ENCODE measurements around the gene SMPDL3B. TPM values are rescaled to one million over a fixed set of nuclear protein-coding genes. Genes with fewer than 3 reads are reported as not detected.

Gene SMPDL3B, protein sequence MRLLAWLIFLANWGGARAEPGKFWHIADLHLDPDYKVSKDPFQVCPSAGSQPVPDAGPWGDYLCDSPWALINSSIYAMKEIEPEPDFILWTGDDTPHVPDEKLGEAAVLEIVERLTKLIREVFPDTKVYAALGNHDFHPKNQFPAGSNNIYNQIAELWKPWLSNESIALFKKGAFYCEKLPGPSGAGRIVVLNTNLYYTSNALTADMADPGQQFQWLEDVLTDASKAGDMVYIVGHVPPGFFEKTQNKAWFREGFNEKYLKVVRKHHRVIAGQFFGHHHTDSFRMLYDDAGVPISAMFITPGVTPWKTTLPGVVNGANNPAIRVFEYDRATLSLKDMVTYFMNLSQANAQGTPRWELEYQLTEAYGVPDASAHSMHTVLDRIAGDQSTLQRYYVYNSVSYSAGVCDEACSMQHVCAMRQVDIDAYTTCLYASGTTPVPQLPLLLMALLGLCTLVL
- total RNA-seq = not detected in 2 replicates

GRCh38 chr1:27934818-27935549 is at the start of gene SMPDL3B:
SMPDL3B (plus strand) TSS chr1:27935000; CDS start chr1:27935184, 184 bp downstream.

DNA sequence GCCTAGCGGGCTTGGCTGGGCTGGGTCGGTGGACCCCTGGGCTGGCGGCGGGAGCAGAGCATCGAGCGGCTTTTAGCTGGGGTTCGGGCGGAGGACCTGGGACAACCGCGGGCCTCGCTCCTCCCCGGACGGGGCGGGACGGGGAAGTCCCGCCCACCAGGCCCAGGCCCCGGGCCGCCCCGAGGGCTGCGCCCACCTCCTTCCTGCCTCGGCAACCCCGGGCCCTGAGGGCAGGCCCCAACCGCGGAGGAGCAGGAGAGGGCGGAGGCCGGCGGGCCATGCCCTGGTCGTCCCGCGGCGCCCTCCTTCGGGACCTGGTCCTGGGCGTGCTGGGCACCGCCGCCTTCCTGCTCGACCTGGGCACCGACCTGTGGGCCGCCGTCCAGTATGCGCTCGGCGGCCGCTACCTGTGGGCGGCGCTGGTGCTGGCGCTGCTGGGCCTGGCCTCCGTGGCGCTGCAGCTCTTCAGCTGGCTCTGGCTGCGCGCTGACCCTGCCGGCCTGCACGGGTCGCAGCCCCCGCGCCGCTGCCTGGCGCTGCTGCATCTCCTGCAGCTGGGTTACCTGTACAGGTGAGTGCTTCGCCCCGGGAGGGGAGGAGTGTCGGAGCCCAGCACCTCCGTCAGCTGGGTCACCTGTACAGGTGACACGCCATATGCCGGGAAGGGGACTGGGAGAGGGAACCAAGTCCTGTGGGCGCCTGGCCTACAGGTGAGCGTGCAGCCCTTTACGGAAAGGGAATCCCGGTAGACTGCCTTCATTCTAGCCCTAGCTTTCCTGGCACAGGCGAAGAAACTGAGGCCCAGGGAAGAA is 25.2 kb downstream of the SMPDL3B start, which contains the start of gene XKR8:
XKR8 (plus strand) TSS at position 182 of the 812 bp plus-strand sequence; CDS start at position 279, 97 bp downstream.

Other genes starting within 250 kb of the SMPDL3B start
- 12.7 and 12.9 TPM in 2 replicates for gene FAM76A, start 209.0 kb upstream of the SMPDL3B start, total RNA-seq
- gene STX12, start 161.8 kb upstream of the SMPDL3B start, total RNA-seq = 46.1 and 54.0 TPM in 2 replicates
- gene PPP1R8, start 104.2 kb upstream of the SMPDL3B start, total RNA-seq = 29.4 and 34.2 TPM in 2 replicates
- 10.3 and 13.9 TPM in 2 replicates for gene THEMIS2, start 62.5 kb upstream of the SMPDL3B start, total RNA-seq
- gene RPA2, start 20.4 kb upstream of the SMPDL3B start, total RNA-seq = 29.4 and 46.1 TPM in 2 replicates
- gene XKR8, start 25.0 kb downstream of the SMPDL3B start, total RNA-seq = 7.2 and 11.0 TPM in 2 replicates
- 14.3 and 18.4 TPM in 2 replicates for gene EYA3, start 153.6 kb downstream of the SMPDL3B start, total RNA-seq
- not detected in 2 replicates for gene PTAFR, start 241.7 kb downstream of the SMPDL3B start, total RNA-seq

Data from subcutaneous preadipocyte (primary cell).